ENCODE results near the gene NPC2. TPM values are rescaled to one million over a fixed set of nuclear protein-coding genes. Genes with fewer than 3 reads are reported as not detected.

The NPC2 gene
- polyA plus RNA-seq, 2 of the 4 experiments (the other 2 are of a cell fraction), result 97.7 to 457 TPM

DNA sequence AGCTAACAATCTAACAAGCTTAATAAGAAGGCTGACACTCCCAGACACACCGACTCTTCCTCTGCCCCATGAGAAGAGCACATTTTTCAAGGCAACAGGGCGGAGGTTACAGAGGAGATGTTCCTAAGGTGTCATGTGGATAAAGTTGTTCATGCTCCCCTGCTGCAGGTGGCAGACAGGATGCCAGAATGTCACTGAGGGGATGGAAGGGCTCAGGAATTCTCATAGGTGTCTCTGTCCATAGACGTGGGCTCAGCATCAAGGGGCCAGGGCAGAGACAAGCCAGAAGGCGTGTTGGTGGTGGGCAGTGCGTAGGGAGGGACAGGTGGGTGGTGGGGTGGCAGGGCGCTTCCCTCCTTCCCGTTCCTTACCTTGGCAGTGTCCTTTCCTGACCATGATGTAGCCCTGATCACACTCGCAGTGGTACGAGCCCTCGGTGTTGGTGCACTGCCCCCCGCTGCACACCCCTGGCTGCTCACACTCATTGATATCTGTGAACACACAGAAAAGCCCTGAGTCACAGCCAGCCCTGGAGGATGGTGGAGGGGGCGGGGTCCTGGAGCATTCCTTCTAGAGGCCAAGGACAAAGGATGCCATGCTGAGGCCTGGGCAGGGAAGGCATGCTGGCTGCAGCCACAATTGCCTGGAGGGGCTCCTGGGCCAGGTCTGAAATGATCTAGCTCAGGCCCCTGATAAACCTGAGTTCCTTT lies 23.5 kb upstream of the NPC2 start (continued):
- no peak for TF ChIP-seq FOSL2 (IDR thresholded peaks at IDR 0.05)
- no peak for TF ChIP-seq FOSL2 (CRISPR knock-in tag; IDR thresholded peaks at IDR 0.05)
- TF ChIP-seq KDM5A (IDR thresholded peaks at IDR 0.05), result no peak
- TF ChIP-seq, protein P1, sequence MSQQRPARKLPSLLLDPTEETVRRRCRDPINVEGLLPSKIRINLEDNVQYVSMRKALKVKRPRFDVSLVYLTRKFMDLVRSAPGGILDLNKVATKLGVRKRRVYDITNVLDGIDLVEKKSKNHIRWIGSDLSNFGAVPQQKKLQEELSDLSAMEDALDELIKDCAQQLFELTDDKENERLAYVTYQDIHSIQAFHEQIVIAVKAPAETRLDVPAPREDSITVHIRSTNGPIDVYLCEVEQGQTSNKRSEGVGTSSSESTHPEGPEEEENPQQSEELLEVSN (IDR thresholded peaks at IDR 0.05; ENCODE audit: borderline replicate concordance, low read depth), result no peak
- TF ChIP-seq HOXA7 (CRISPR knock-in tag; IDR thresholded peaks at IDR 0.05), result no peak
- TF ChIP-seq, protein P2, sequence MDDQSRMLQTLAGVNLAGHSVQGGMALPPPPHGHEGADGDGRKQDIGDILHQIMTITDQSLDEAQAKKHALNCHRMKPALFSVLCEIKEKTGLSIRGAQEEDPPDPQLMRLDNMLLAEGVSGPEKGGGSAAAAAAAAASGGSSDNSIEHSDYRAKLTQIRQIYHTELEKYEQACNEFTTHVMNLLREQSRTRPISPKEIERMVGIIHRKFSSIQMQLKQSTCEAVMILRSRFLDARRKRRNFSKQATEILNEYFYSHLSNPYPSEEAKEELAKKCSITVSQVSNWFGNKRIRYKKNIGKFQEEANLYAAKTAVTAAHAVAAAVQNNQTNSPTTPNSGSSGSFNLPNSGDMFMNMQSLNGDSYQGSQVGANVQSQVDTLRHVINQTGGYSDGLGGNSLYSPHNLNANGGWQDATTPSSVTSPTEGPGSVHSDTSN (IDR thresholded peaks at IDR 0.05), result no peak
- TF ChIP-seq KDM1A (IDR thresholded peaks at IDR 0.05; ENCODE audit: low read depth), result no peak

DNA sequence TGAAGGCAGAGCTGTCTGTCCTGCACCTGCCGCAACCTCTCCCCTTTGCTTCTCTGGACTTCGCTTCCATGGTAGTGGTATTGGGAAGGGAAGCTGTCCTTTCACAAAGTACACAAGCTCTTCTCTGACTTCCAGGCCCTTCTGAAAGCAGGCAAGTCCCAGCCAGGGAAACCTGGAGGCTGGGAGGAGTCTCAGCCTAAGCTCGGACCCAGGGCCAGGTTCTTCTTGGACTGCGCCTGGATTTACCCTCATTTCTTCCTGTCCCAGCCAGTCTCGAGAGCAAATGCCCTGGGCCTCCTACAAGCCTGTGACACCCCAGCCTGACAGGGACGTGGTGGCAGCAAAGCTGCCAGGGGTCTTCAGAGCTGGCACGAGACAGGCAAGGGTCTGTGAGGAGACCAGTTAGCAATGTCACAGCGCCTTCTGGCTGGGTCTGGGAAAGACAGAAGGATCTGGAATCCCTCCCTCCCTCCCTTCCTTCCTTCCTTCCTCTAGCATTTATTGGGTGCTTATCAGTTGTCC lies 22.8 kb upstream of the NPC2 start:
- CTCF ChIA-PET, result interaction anchor here (1.7 to 9.2 kb wide), 2 partner anchors 15 to 97 kb away, joined by 6 to 62 read pairs; partner anchors contain the start of gene LTBP2
- Histone ChIP-seq H3K9me3 (no peaks in the 10 kb centered on the region), H3K4me3 (no peak overlapping the region), H3K4me1 (peaks cover 8% of the 10 kb centered on the region), H3K27ac (no peak overlapping the region; a peak in 1 of 6 replicates), H3K4me2 (no peak overlapping the region)
- DNase-seq (ENCODE audit: low read depth in 1 of 2, low spot score in 1 of 2), result no peak
- no peak for FAIRE-seq
- 84% methylated on average over 8 of the region's 8 CpGs for WGBS (ENCODE audit: missing lambda C conversion rate)
- no peak for ATAC-seq
- no peak for TF ChIP-seq RCOR1 (IDR thresholded peaks at IDR 0.05; ENCODE audit: low read depth, low read length)
- no peak for TF ChIP-seq CBX8 (IDR thresholded peaks at IDR 0.05)
- TF ChIP-seq, protein P3, sequence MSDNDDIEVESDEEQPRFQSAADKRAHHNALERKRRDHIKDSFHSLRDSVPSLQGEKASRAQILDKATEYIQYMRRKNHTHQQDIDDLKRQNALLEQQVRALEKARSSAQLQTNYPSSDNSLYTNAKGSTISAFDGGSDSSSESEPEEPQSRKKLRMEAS (IDR thresholded peaks at IDR 0.05), result no peak
- TF ChIP-seq, protein P4, sequence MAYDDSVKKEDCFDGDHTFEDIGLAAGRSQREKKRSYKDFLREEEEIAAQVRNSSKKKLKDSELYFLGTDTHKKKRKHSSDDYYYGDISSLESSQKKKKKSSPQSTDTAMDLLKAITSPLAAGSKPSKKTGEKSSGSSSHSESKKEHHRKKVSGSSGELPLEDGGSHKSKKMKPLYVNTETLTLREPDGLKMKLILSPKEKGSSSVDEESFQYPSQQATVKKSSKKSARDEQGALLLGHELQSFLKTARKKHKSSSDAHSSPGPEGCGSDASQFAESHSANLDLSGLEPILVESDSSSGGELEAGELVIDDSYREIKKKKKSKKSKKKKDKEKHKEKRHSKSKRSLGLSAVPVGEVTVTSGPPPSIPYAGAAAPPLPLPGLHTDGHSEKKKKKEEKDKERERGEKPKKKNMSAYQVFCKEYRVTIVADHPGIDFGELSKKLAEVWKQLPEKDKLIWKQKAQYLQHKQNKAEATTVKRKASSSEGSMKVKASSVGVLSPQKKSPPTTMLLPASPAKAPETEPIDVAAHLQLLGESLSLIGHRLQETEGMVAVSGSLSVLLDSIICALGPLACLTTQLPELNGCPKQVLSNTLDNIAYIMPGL (CRISPR knock-in tag; IDR thresholded peaks at IDR 0.05; ENCODE audit: borderline replicate concordance), result no peak
- TF ChIP-seq MYC (IDR thresholded peaks at IDR 0.05; ENCODE audit: borderline replicate concordance, low read length), result no peak
- TF ChIP-seq NR3C1 (IDR thresholded peaks at IDR 0.05), result no peak
- no peak for TF ChIP-seq KDM5A (IDR thresholded peaks at IDR 0.05)
- TF ChIP-seq RFX5 (IDR thresholded peaks at IDR 0.05), result no peak
- no peak for TF ChIP-seq ESRRA (IDR thresholded peaks at IDR 0.05; ENCODE audit: borderline replicate concordance, low read length)
- no peak for TF ChIP-seq HOXA7 (CRISPR knock-in tag; IDR thresholded peaks at IDR 0.05)
- no peak for TF ChIP-seq FOXS1 (CRISPR knock-in tag; IDR thresholded peaks at IDR 0.05)
- TF ChIP-seq, protein P2 (IDR thresholded peaks at IDR 0.05), result no peak
- TF ChIP-seq, protein P5, sequence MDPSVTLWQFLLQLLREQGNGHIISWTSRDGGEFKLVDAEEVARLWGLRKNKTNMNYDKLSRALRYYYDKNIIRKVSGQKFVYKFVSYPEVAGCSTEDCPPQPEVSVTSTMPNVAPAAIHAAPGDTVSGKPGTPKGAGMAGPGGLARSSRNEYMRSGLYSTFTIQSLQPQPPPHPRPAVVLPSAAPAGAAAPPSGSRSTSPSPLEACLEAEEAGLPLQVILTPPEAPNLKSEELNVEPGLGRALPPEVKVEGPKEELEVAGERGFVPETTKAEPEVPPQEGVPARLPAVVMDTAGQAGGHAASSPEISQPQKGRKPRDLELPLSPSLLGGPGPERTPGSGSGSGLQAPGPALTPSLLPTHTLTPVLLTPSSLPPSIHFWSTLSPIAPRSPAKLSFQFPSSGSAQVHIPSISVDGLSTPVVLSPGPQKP (IDR thresholded peaks at IDR 0.05; ENCODE audit: low read depth, low read length), result no peak
- TF ChIP-seq CBX2 (IDR thresholded peaks at IDR 0.05; ENCODE audit: borderline replicate concordance, low read depth), result no peak
- no peak for TF ChIP-seq RARB (CRISPR knock-in tag; IDR thresholded peaks at IDR 0.05)
- TF ChIP-seq ZSCAN20 (CRISPR knock-in tag; IDR thresholded peaks at IDR 0.05), result no peak
- TF ChIP-seq, protein P6, sequence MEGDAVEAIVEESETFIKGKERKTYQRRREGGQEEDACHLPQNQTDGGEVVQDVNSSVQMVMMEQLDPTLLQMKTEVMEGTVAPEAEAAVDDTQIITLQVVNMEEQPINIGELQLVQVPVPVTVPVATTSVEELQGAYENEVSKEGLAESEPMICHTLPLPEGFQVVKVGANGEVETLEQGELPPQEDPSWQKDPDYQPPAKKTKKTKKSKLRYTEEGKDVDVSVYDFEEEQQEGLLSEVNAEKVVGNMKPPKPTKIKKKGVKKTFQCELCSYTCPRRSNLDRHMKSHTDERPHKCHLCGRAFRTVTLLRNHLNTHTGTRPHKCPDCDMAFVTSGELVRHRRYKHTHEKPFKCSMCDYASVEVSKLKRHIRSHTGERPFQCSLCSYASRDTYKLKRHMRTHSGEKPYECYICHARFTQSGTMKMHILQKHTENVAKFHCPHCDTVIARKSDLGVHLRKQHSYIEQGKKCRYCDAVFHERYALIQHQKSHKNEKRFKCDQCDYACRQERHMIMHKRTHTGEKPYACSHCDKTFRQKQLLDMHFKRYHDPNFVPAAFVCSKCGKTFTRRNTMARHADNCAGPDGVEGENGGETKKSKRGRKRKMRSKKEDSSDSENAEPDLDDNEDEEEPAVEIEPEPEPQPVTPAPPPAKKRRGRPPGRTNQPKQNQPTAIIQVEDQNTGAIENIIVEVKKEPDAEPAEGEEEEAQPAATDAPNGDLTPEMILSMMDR (IDR thresholded peaks at IDR 0.05), result no peak
- TF ChIP-seq NPAS2 (CRISPR knock-in tag; IDR thresholded peaks at IDR 0.05; ENCODE audit: borderline replicate concordance), result no peak
- TF ChIP-seq POLR2AphosphoS2 (conservative IDR thresholded peaks at IDR 0.05; ENCODE audit: low read length), result no peak
- POLR2A ChIA-PET, result no interaction called here

Measured in A549 (cell line).